ENCODE data around the gene ACOT6. TPM values are rescaled to one million over a fixed set of nuclear protein-coding genes. Genes with fewer than 3 reads are reported as not detected.
"Not testable (repeated sequence)": the region's sequence is repeated elsewhere in the genome, so short reads cannot be mapped to it uniquely, and the experiment has no call there.

ACOT6 gene
- total RNA-seq, 2 donors from 2014 or later = not detected

GRCh38 chr14:73589116-73589515, 23.2 kb upstream of the ACOT6 start:
- no peaks in the 10 kb centered on the region for H3K4me1 ChIP-seq
- no peaks in the 10 kb centered on the region for H3K27me3 ChIP-seq
- intact Hi-C loops (cut with DNase I) = no loop called here
- DNase-seq = no peak
- TF ChIP-seq, protein P1, sequence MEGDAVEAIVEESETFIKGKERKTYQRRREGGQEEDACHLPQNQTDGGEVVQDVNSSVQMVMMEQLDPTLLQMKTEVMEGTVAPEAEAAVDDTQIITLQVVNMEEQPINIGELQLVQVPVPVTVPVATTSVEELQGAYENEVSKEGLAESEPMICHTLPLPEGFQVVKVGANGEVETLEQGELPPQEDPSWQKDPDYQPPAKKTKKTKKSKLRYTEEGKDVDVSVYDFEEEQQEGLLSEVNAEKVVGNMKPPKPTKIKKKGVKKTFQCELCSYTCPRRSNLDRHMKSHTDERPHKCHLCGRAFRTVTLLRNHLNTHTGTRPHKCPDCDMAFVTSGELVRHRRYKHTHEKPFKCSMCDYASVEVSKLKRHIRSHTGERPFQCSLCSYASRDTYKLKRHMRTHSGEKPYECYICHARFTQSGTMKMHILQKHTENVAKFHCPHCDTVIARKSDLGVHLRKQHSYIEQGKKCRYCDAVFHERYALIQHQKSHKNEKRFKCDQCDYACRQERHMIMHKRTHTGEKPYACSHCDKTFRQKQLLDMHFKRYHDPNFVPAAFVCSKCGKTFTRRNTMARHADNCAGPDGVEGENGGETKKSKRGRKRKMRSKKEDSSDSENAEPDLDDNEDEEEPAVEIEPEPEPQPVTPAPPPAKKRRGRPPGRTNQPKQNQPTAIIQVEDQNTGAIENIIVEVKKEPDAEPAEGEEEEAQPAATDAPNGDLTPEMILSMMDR (IDR thresholded peaks at IDR 0.05) = no peak
- no peak overlapping the region for H3K27ac ChIP-seq
- H3K9me3 ChIP-seq = no peaks in the 10 kb centered on the region
- no peaks in the 10 kb centered on the region for H3K36me3 ChIP-seq
- H3K9ac ChIP-seq (ENCODE audit: low read depth in 2 of 2, low read length in 2 of 2) = no peak overlapping the region
- H3K4me3 ChIP-seq = no peak overlapping the region

DNA sequence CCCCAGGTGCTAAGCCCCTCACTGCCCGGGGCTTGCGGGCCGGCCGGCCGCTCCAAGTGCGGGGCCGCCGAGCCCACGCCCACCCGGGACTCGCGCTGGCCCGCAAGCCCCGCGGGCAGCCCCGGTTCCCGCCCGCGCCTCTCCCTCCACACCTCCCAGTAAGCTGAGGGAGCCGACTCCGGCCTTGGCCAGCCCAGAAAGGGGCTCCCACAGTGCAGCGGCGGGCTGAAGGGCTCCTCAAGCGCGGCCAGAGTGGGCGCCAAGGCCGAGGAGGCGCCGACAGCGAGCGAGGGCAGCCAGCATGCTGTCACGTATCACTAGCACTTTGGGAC, 21.7 kb upstream of the ACOT6 start:
- not testable (repeated sequence) for H3K9me3 ChIP-seq

DNA sequence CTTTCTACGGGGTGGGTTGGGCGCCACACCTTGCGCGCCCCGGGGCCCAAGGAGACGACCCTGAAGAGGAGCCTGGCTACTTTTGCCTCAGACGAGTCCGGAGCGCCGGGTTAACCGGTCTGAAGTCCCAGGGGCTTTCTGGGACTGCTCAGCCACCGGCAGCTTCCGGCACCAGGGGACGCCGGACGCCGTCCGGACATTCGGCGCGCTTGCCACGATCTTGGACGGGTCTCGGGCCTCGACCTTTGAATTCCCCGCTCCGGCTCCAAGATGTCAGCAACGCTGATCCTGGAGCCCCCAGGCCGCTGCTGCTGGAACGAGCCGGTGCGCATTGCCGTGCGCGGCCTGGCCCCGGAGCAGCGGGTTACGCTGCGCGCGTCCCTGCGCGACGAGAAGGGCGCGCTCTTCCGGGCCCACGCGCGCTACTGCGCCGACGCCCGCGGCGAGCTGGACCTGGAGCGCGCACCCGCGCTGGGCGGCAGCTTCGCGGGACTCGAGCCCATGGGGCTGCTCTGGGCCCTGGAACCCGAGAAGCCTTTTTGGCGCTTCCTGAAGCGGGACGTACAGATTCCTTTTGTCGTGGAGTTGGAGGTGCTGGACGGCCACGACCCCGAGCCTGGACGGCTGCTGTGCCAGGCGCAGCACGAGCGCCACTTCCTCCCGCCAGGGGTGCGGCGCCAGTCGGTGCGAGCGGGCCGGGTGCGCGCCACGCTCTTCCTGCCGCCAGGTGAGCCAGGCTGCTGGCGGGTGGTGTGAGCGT, 20.4 kb upstream of the ACOT6 start, which contains the start of gene ACOT4:
Gene ACOT4, plus strand, starts transcription at position 184 of the 760 bp plus-strand sequence. Its CDS starts 87 bp downstream, at position 271.
- no peaks in the 10 kb centered on the region for H3K36me3 ChIP-seq
- intact Hi-C loops (cut with DNase I) = no loop called here
- TF ChIP-seq, protein P1 (IDR thresholded peaks at IDR 0.05) = peak; percentile 20
- H3K4me3 ChIP-seq = peak within 1 kb of the TSS; percentile 44
- H3K27ac ChIP-seq = no peak within 1 kb of the TSS
- H3K9ac ChIP-seq (ENCODE audit: low read depth in 2 of 2, low read length in 2 of 2) = peak within 1 kb of the TSS; percentile 69 to 74
- H3K9me3 ChIP-seq = no peaks in the 10 kb centered on the region
- no peaks in the 10 kb centered on the region for H3K4me1 ChIP-seq
- H3K27me3 ChIP-seq = no peaks in the 10 kb centered on the region
- peak; percentile 39 for DNase-seq

More for the DNA sequence above, 21.7 kb upstream of the ACOT6 start:
- H3K4me3 ChIP-seq; H3K27me3 ChIP-seq; H3K9ac ChIP-seq (ENCODE audit: low read depth in 2 of 2, low read length in 2 of 2); H3K4me1 ChIP-seq; intact Hi-C loops (cut with DNase I); H3K27ac ChIP-seq; DNase-seq; H3K36me3 ChIP-seq: not testable (repeated sequence)

GRCh38 chr14:73594491-73594890, 17.8 kb upstream of the ACOT6 start:
- no peaks in the 10 kb centered on the region for H3K27me3 ChIP-seq
- H3K4me3 ChIP-seq = no peak overlapping the region
- intact Hi-C loops (cut with DNase I) = no loop called here
- no peaks in the 10 kb centered on the region for H3K36me3 ChIP-seq
- H3K9ac ChIP-seq (ENCODE audit: low read depth in 2 of 2, low read length in 2 of 2) = no peak overlapping the region
- no peak for DNase-seq
- no peaks in the 10 kb centered on the region for H3K4me1 ChIP-seq
- TF ChIP-seq, protein P1 (IDR thresholded peaks at IDR 0.05) = no peak
- H3K9me3 ChIP-seq = no peaks in the 10 kb centered on the region
- H3K27ac ChIP-seq = no peak overlapping the region

DNA sequence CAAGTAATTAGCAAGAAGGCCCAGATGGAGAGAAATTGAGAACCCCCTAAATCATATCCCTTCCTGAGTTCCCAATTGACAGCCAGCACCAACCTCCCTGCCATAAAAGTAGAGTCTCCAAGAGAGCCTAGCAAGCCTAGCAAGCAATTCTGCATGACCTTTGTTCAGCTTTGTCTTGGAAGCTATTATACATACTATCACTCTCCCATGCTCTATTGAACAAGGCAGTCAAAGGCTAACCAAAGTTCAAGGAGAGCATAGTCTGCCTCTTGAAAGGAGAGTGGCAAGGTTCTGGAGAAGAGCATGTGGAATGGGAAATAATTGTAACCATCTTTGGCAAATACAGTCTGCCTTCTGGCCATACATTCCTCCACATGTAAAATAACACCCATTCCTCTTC, 12.8 kb upstream of the ACOT6 start:
- no peaks in the 10 kb centered on the region for H3K36me3 ChIP-seq
- no peaks in the 10 kb centered on the region for H3K9me3 ChIP-seq
- no peak overlapping the region for H3K9ac ChIP-seq (ENCODE audit: low read depth in 2 of 2, low read length in 2 of 2)
- no peak overlapping the region for H3K27ac ChIP-seq
- H3K4me1 ChIP-seq = no peaks in the 10 kb centered on the region
- intact Hi-C loops (cut with DNase I) = no loop called here
- H3K27me3 ChIP-seq = no peaks in the 10 kb centered on the region
- TF ChIP-seq, protein P1 (IDR thresholded peaks at IDR 0.05) = no peak
- H3K4me3 ChIP-seq = no peak overlapping the region
- peak; percentile 23 for DNase-seq

DNA sequence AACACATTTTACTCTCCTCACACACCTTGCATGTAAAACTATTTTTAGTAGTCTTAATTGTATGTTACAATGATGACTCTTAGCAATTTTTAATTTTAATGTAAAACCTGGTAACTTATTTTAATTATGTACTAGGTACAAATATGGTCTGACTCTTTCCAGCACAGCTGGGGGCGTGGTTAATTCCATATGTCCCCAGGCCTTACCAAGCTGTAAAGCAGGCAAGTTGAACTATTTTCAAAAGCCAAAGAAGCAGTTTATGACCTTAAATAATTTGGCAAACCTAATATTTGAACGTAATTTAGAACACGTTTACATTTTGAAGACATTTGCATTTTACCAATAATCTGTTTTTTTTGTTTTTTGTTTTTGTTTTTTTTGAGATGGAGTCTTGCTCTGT, 9.3 kb upstream of the ACOT6 start:
- Histone ChIP-seq H3K27ac (no peak overlapping the region), H3K27me3 (no peaks in the 10 kb centered on the region), H3K9ac (ENCODE audit: low read depth in 2 of 2, low read length in 2 of 2) (no peak overlapping the region), H3K4me3 (no peak overlapping the region), H3K4me1 (no peaks in the 10 kb centered on the region), H3K36me3 (no peaks in the 10 kb centered on the region), H3K9me3 (no peaks in the 10 kb centered on the region)
- no peak for DNase-seq
- intact Hi-C loops (cut with DNase I) = no loop called here
- TF ChIP-seq, protein P1 (IDR thresholded peaks at IDR 0.05) = no peak
